HL-60 (cell line): Measurements from ENCODE around the gene SLC25A26.

ENCODE experiments used
- CTCF ChIP-seq: IDR thresholded peaks from one replicate; pipeline ENCODE4 v1.5.1; 2011; ENCODE audit warnings: low read length, control low read depth, inconsistent platforms; ENCODE audit not compliant: insufficient read depth
- GABPA ChIP-seq: IDR thresholded peaks from 2 replicates; pipeline ENCODE4 v1.6.1; 2012; ENCODE audit warnings: low read depth
- POLR2AphosphoS5 ChIP-seq: IDR thresholded peaks from 2 replicates; pipeline ENCODE4 v1.6.1; 2012; ENCODE audit warnings: low read depth
- SPI1 ChIP-seq: IDR thresholded peaks from 2 replicates; pipeline ENCODE4 v1.6.1; 2012; ENCODE audit warnings: low read depth, mild to moderate bottlenecking, borderline replicate concordance
- TF ChIP-seq, protein P1 (sequence below): IDR thresholded peaks from 2 replicates; pipeline ENCODE4 v1.6.1; 2012; ENCODE audit warnings: low read depth; ENCODE audit not compliant: insufficient replicate concordance

GRCh38 chr3:66427951-66428474, 207.2 kb downstream of the SLC25A26 start:
- TF ChIP-seq CTCF (no peak), POLR2AphosphoS5 (no peak), GABPA (no peak), SPI1 (no peak)
- TF ChIP-seq, protein P1, sequence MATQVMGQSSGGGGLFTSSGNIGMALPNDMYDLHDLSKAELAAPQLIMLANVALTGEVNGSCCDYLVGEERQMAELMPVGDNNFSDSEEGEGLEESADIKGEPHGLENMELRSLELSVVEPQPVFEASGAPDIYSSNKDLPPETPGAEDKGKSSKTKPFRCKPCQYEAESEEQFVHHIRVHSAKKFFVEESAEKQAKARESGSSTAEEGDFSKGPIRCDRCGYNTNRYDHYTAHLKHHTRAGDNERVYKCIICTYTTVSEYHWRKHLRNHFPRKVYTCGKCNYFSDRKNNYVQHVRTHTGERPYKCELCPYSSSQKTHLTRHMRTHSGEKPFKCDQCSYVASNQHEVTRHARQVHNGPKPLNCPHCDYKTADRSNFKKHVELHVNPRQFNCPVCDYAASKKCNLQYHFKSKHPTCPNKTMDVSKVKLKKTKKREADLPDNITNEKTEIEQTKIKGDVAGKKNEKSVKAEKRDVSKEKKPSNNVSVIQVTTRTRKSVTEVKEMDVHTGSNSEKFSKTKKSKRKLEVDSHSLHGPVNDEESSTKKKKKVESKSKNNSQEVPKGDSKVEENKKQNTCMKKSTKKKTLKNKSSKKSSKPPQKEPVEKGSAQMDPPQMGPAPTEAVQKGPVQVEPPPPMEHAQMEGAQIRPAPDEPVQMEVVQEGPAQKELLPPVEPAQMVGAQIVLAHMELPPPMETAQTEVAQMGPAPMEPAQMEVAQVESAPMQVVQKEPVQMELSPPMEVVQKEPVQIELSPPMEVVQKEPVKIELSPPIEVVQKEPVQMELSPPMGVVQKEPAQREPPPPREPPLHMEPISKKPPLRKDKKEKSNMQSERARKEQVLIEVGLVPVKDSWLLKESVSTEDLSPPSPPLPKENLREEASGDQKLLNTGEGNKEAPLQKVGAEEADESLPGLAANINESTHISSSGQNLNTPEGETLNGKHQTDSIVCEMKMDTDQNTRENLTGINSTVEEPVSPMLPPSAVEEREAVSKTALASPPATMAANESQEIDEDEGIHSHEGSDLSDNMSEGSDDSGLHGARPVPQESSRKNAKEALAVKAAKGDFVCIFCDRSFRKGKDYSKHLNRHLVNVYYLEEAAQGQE, result no peak
